AG10803 (cell line): ENCODE data around the gene COMMD9.
A peak's percentile ranks its signal among the peaks of the same experiment; 100 is the strongest.

Experiments used
- DNase-seq: peaks from one replicate; pipeline ENCODE4 v3.0.0; 2010; ENCODE audit warnings: low read depth
- H3K4me3 ChIP-seq: 2 replicates; pipeline ENCODE4 v1.5.1; 2011; ENCODE audit warnings: mild to moderate bottlenecking, low read length, control low read depth
- TF ChIP-seq, protein P1 (sequence below): conservative IDR thresholded peaks from 2 replicates; pipeline ENCODE4 v1.5.1; 2011; ENCODE audit warnings: mild to moderate bottlenecking, low read length, control low read depth, inconsistent platforms

COMMD9 gene

DNA sequence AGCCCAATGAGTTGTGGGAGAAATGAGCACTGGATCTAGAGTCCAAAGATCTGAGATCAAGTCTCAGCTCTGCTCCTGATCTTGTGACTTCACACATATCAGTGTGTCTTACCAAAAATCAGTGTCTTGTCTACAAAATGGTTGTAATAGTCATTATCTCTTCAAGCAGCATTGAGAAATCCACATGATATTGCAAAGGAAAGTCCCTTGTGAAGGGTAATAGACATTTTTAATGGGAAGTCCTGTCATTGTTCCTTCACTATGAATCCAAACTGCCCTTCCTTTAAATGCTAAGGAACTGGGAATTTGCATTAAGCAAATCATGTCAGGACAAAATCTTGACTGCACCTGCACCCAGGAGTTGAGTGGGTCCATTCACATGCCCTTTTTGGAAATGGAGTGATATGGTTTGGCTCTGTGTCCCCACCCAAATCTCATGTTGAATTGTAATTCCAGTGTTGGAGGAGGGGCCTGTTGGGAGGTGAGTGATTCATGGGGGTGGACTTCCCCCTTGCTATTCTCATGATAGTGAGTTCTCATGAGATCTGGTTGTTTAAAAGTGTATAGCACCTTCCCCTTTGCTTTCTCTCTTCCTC is 51.1 kb downstream of the COMMD9 start:
- no peak for DNase-seq
- TF ChIP-seq, protein P1, sequence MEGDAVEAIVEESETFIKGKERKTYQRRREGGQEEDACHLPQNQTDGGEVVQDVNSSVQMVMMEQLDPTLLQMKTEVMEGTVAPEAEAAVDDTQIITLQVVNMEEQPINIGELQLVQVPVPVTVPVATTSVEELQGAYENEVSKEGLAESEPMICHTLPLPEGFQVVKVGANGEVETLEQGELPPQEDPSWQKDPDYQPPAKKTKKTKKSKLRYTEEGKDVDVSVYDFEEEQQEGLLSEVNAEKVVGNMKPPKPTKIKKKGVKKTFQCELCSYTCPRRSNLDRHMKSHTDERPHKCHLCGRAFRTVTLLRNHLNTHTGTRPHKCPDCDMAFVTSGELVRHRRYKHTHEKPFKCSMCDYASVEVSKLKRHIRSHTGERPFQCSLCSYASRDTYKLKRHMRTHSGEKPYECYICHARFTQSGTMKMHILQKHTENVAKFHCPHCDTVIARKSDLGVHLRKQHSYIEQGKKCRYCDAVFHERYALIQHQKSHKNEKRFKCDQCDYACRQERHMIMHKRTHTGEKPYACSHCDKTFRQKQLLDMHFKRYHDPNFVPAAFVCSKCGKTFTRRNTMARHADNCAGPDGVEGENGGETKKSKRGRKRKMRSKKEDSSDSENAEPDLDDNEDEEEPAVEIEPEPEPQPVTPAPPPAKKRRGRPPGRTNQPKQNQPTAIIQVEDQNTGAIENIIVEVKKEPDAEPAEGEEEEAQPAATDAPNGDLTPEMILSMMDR, result no peak
- no peak overlapping the region for H3K4me3 ChIP-seq

DNA sequence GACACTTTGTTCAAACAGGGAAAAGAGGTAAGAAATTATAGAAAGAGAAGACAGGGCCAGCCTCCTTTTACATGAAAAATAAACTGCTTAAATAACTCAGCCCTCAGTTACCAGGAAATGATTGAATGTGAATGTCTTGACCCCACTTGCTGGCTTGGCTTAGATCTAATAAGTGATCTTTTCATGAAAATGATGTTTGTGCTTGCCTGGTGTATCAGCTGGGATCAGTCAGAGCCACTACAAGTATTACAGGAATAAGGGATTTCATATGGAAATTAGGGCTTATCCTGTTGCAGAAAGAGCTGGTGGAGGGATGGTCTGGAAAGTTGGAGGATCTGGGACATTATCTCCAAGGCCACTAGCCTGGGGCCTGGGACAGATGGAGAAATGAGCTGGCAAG is 51.8 kb downstream of the COMMD9 start:
- no peak for DNase-seq
- TF ChIP-seq, protein P1, result no peak
- H3K4me3 ChIP-seq, result no peak overlapping the region

DNA sequence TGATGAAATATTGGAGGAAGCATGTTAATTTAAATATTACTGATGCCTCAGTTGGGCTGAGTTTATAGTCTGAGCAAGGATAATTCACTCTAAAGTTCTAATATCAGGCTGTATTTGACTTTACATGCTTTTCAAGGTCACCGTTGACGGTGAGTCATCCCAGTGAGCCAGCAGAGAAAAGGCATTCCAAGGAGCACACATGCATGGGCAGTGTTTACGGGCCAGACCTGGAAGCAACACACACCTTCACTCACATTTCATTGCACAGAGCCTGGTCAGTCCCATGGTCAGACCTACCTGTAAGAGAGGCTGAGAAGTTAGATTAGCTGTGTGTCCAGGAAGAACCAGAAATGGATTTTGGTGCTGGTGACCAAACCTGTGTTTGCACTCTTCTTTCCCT is 53.5 kb downstream of the COMMD9 start:
- no peak overlapping the region for H3K4me3 ChIP-seq
- TF ChIP-seq, protein P1, result no peak
- DNase-seq, result no peak

DNA sequence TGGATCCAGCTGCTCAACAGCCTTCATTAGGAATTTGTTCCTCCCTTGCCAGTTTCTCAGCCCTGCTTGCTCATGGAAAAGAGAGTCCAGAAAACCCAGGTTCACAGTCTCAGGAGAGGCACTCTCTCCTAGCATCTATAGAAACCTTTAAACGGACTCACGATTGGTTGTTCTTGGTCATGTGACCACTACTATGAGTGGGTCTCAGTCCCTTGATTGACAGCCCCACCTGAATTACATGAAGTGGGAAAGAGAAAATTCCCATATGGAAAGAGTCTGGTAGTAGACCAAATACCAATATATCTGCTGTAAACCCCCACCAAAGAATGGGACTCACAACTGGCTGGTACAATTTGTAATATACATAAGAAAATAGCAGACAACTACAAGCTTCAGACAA is 54.4 kb downstream of the COMMD9 start:
- TF ChIP-seq, protein P1, result no peak
- no peak for DNase-seq

DNA sequence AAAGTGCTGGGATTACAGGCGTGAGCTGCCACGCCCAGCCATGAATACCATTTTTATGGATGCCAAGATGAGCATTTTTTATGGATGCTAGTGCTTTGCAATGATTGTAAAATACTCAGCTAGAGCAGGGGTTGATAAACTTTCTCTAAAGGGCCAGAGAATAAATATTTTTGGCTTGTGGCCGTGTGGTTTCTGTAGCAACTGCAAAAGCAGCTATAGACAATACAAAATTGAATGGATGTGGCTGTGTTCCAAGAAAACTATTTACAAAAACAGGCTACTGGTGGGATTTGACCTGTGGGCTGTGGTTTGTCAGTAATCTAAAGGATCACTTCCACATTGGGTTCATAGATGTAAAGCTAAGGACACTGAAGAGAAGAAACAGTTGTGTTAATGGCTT is 56.0 kb downstream of the COMMD9 start:
- no peak overlapping the region for H3K4me3 ChIP-seq
- DNase-seq, result peak; percentile 25
- TF ChIP-seq, protein P1, result no peak

More for the DNA sequence above, 54.4 kb downstream of the COMMD9 start:
- H3K4me3 ChIP-seq, result no peak overlapping the region

DNA sequence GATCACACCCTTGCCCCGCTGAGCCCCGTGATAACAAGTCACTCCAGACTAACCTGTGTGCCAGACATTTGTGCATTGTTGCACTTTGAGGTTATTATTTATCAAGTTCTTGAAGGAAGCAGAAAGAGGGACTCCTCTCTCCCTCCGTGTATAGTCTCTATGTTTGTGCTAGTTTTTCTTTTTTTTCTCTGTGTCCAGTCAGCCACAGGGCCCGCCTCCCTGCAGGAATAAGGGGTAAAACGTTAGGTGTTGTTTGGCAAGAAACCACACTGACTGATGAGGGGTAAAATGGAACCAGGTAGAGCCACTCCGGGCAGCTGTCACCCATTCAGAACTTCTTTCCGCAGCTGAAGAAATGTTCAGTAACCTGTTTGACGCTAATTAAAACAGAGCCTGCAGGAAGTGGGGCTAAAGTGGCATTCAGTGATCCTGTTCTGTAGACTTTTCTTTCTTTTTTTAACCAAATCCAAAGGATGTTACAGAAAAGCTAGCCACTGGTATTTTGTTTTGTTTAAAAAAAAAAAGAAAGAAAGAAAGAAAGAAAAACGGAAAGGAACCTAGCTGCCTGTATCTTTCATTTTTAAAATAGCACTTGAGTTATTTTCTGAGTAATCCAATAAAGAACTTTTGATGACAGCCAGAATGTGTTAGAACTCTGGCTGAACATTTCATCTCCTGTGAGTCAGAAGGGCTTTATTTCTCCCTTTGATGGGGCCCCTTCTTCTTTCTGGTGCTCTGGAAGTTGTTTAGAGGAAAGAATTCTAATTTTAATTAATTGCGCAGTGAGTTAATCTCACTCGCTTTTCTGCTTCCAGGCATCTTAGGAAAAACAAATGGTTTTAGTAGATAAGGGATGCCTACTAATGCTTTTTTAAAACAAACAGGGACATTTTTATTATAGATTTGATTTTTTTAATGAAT is 58.2 kb downstream of the COMMD9 start:
- DNase-seq, result peak; percentile 62
- TF ChIP-seq, protein P1, result no peak
- peak overlapping the region; percentile 7; the same call in 1 of the 2 replicates for H3K4me3 ChIP-seq

DNA sequence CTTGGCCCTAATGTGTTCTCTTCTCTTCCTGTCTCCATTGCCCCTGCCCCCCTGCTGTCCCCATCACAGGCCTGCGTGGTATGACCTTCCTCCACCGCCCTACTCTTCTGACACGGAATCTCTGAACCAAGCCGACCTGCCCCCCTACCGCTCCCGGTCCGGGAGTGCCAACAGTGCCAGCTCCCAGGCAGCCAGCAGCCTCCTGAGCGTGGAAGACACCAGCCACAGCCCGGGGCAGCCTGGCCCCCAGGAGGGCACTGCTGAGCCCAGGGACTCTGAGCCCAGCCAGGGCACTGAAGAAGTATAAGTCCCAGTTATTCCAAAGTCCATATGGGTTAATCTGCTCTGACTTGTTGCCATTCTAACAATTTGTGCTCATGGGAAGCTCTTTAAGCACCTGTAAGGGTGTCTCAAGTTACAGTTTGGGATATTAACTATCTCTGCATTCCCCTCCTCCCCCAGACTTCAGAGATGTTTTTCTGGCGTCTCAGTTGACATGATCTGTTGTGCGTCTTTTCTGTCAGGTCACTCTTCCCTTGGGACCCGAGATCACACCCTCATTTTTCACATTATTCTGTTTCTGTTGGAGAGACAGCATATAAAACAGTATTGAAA is 60.0 kb downstream of the COMMD9 start:
- no peak for DNase-seq
- TF ChIP-seq, protein P1, result no peak
- H3K4me3 ChIP-seq, result no peak overlapping the region
